K562 (cell line): ENCODE measurements around the gene TAF4. TPM values are rescaled to one million over a fixed set of nuclear protein-coding genes. Genes with fewer than 3 reads are reported as not detected.

Source experiments
- ATAC-seq: fragments of 200-7000 bp; cut with Tn5 transposase; 3 replicates; pipeline ENCODE4 v1.9.1; 2020; ENCODE audit warnings: moderate library complexity
- BruUV-seq: library from RNA; stranded (reverse); fragments of 400-500 nt; replicated peaks from 2 replicates; lab custom pipeline; 2021; lab: Mats Ljungman, UMichigan
- CTCF ChIA-PET: fragments of 300-600 bp; formaldehyde crosslinking; extraction: SDS; loops from one replicate; lab custom pipeline; 2021; ENCODE audit warnings: low intra/inter-chr PET ratio; lab: Yijun Ruan, JAX
- POLR2A ChIA-PET: fragments of 300-600, 350-650 bp; sonication (Branson Sonifier 250); formaldehyde crosslinking; extraction: SDS; loops from one replicate; lab custom pipeline; 2021; ENCODE audit warnings: antibody characterized with exemption, inconsistent platforms; lab: Yijun Ruan, JAX
- DNase-seq, 4 experiments: peaks; one replicate each; pipeline versions ENCODE4 v3.0.0 to v3.0.0-alpha.2; 2011 to 2018; ENCODE audit warnings: low spot score in 3 of 4, mixed read lengths in 3 of 4; ENCODE audit errors: extremely low read depth in 1 of 4
- FAIRE-seq: peaks from 2 replicates; lab custom pipeline; 2011; peaks lifted over from hg19 to GRCh38; lab: Jason Lieb, UNC
- H2AFZ ChIP-seq: 2 replicates; pipeline ENCODE4 v1.6.0; 2011; ENCODE audit warnings: low read depth, low read length, control low read depth, inconsistent platforms
- H3K27ac ChIP-seq: fragments of 200-600 bp; 3 replicates; pipeline ENCODE4 v1.8.0; 2011; ENCODE audit warnings: low read depth, mild to moderate bottlenecking, control low read depth, inconsistent platforms, low read length, moderate library complexity, mixed read lengths; ENCODE audit errors: extremely low read depth
- H3K27me3 ChIP-seq, 2 experiments: fragments of 300-600 bp in 1 of 2; 2 replicates in 1 of 2; 3 replicates in 1 of 2; pipeline versions ENCODE4 v1.6.0 to v1.8.0; 2011; ENCODE audit warnings: inconsistent platforms in 2 of 2, low read length in 2 of 2, mild to moderate bottlenecking in 1 of 2, mixed read lengths in 1 of 2, moderate library complexity in 1 of 2; ENCODE audit not compliant: control insufficient read depth in 2 of 2, insufficient read depth in 2 of 2
- H3K36me3 ChIP-seq: fragments of 300-600 bp; 3 replicates; pipeline ENCODE4 v1.8.0; 2011; ENCODE audit warnings: mild to moderate bottlenecking, low read length, inconsistent platforms; ENCODE audit not compliant: control insufficient read depth, insufficient read depth
- H3K4me1 ChIP-seq, 2 experiments: fragments of 200-600 bp in 1 of 2; replicated peaks in 1 of 2; 2 replicates in 1 of 2; 3 replicates in 1 of 2; pipeline versions ENCODE4 v1.5.1 to v1.8.0; 2011; ENCODE audit warnings: inconsistent platforms in 2 of 2, low read length in 2 of 2, mild to moderate bottlenecking in 1 of 2, mixed read lengths in 1 of 2, moderate library complexity in 1 of 2; ENCODE audit not compliant: control insufficient read depth in 2 of 2, insufficient read depth in 2 of 2
- H3K4me2 ChIP-seq: 2 replicates; pipeline ENCODE4 v1.6.1; 2011; ENCODE audit warnings: low read length, control low read depth, inconsistent platforms, mixed read lengths; ENCODE audit not compliant: insufficient read depth
- H3K4me3 ChIP-seq: fragments of 200-600 bp; sonication (generic), shearing (Covaris generic); 2 replicates; pipeline ENCODE4 v1.5.1; 2016; ENCODE audit warnings: control low read depth, inconsistent platforms
- H3K79me2 ChIP-seq: fragments of 200-600 bp; 3 replicates; pipeline ENCODE4 v1.8.0; 2011; ENCODE audit warnings: low read length, inconsistent platforms; ENCODE audit not compliant: control insufficient read depth, insufficient read depth
- H3K9ac ChIP-seq, 2 experiments: 2 replicates each; pipeline versions ENCODE4 v1.6.0 to v1.6.1; 2011; ENCODE audit warnings: low read depth in 2 of 2, low read length in 2 of 2, control low read depth in 1 of 2, inconsistent platforms in 1 of 2, mild to moderate bottlenecking in 1 of 2, mixed read lengths in 1 of 2; ENCODE audit not compliant: insufficient read depth in 1 of 2
- H3K9me1 ChIP-seq: one replicate; pipeline ENCODE4 v1.6.0; 2011; ENCODE audit warnings: inconsistent platforms, mild to moderate bottlenecking, low read length, moderate library complexity; ENCODE audit not compliant: control insufficient read depth, insufficient read depth
- H3K9me3 ChIP-seq: replicated peaks from 2 replicates; pipeline ENCODE4 v1.5.1; 2011; ENCODE audit warnings: low read depth, low read length, inconsistent platforms; ENCODE audit not compliant: control insufficient read depth, insufficient read depth
- H4K20me1 ChIP-seq: replicated peaks from 2 replicates; pipeline ENCODE4 v1.6.1; 2011; ENCODE audit warnings: low read length, inconsistent platforms, mixed read lengths; ENCODE audit not compliant: control insufficient read depth, insufficient read depth
- EGR1 ChIP-seq: fragments of 450-650 bp; conservative IDR thresholded peaks from 2 replicates; pipeline ENCODE4 v1.6.1; 2017; ENCODE audit warnings: mild to moderate bottlenecking
- HMGN3 ChIP-seq: IDR thresholded peaks from 2 replicates; pipeline ENCODE4 v1.6.1; 2011; ENCODE audit warnings: borderline replicate concordance, low read depth, mild to moderate bottlenecking, mixed read lengths, low read length; ENCODE audit not compliant: insufficient read length; ENCODE audit errors: extremely low read depth
- NRF1 ChIP-seq, 2 experiments: fragments of 450-650 bp; IDR thresholded peaks in 1 of 2; conservative IDR thresholded peaks in 1 of 2; 2 replicates each; pipeline ENCODE4 v1.6.1; 2014; ENCODE audit warnings: mild to moderate bottlenecking in 2 of 2
- SMAD4 ChIP-seq: fragments of 250-450 bp; sonication (Bioruptor Pico); conservative IDR thresholded peaks from 2 replicates; pipeline ENCODE4 v1.8.0; 2021; ENCODE audit warnings: inconsistent platforms, mild to moderate bottlenecking, moderate library complexity
- ZNF174 ChIP-seq: fragments of 250-450 bp; sonication (Bioruptor Pico); IDR thresholded peaks from 2 replicates; pipeline ENCODE4 v1.4.0; 2020; ENCODE audit warnings: mild to moderate bottlenecking
- WGBS: fragments of 100-300 bp; shearing (Covaris generic); methylation state at CpG from one replicate; pipeline ENCODE4 v1.1.6; 2016; ENCODE audit warnings: low coverage, mixed read lengths; ENCODE audit not compliant: insufficient coverage; ENCODE audit errors: missing lambda C conversion rate; 5-methylcytosine and 5-hydroxymethylcytosine counted together
- in situ Hi-C: fragments of 300-500 bp; cut with MboI; formaldehyde crosslinking; loops from 4 replicates; pipeline ENCODE4 v1.15.0; 2018; ENCODE audit warnings: inconsistent platforms, mixed read lengths
- intact Hi-C: fragments of 100-400 bp; cut with micrococcal nuclease; formaldehyde crosslinking; loops from 2 replicates; pipeline ENCODE4 v1.14.2; 2022
- polyA plus RNA-seq, 8 experiments: library from polyadenylated mRNA; depleted of rRNA in 4 of 8; stranded (reverse) in 5 of 8; unstranded in 3 of 8; fragments of >200 nt; fragmentation: Nextera tagmentation in 2 of 8; fragmentation: Illumina TruSeq in 1 of 8; extraction: Ambion mirVana in 2 of 8; extraction: Trizol in 1 of 8; gene quantifications; 2 replicates each; pipeline versions ENCODE4 v1.2.1 to v1.2.3, GENCODE V29; 2011 to 2014; ENCODE audit warnings: inconsistent platforms in 1 of 8, missing spikeins in 1 of 8
- total RNA-seq, 7 experiments: library from RNA; depleted of rRNA in 6 of 7; stranded (reverse); fragments of >200 nt in 6 of 7; fragmentation: Illumina TruSeq in 2 of 7; extraction: Trizol in 2 of 7; gene quantifications; 2 replicates each; pipeline versions ENCODE4 v1.2.1 to v1.2.3, GENCODE V29; 2011 to 2021; ENCODE audit warnings: low replicate concordance in 1 of 7
- TF ChIP-seq, protein P1 (sequence below), 2 experiments: IDR thresholded peaks; 2 replicates each; pipeline ENCODE4 v1.6.1; 2012; ENCODE audit warnings: improper control_type of control experiment in 2 of 2, low read depth in 2 of 2, low read length in 2 of 2, borderline replicate concordance in 1 of 2
- TF ChIP-seq, protein P2 (sequence below): fragments of 250-450 bp; sonication (Bioruptor Pico); IDR thresholded peaks from 2 replicates; pipeline ENCODE4 v1.4.0; 2020; ENCODE audit warnings: mild to moderate bottlenecking, moderate library complexity
- TF ChIP-seq, protein P3 (sequence below): sonication (generic); formaldehyde crosslinking; IDR thresholded peaks from 2 replicates; pipeline ENCODE4 v1.8.1; 2023; ENCODE audit warnings: mild to moderate bottlenecking, missing genetic modification reagents
- TF ChIP-seq, protein P4 (sequence below), 2 experiments: IDR thresholded peaks; 2 replicates each; pipeline ENCODE4 v1.6.1; 2011; ENCODE audit warnings: borderline replicate concordance in 1 of 2, control low read depth in 1 of 2, low read depth in 1 of 2, low read length in 1 of 2, mild to moderate bottlenecking in 1 of 2, mixed read lengths in 1 of 2, moderate library complexity in 1 of 2; ENCODE audit not compliant: insufficient read depth in 1 of 2, insufficient read length in 1 of 2, poor library complexity in 1 of 2, severe bottlenecking in 1 of 2; ENCODE audit errors: extremely low read depth in 1 of 2

TAF4 gene
- total and polyA plus RNA-seq, 9 of the 15 experiments (the other 6 are each of a cell fraction or from before 2014, with no cell fraction given): 0.44 to 28.3 (median 5.6) TPM

DNA sequence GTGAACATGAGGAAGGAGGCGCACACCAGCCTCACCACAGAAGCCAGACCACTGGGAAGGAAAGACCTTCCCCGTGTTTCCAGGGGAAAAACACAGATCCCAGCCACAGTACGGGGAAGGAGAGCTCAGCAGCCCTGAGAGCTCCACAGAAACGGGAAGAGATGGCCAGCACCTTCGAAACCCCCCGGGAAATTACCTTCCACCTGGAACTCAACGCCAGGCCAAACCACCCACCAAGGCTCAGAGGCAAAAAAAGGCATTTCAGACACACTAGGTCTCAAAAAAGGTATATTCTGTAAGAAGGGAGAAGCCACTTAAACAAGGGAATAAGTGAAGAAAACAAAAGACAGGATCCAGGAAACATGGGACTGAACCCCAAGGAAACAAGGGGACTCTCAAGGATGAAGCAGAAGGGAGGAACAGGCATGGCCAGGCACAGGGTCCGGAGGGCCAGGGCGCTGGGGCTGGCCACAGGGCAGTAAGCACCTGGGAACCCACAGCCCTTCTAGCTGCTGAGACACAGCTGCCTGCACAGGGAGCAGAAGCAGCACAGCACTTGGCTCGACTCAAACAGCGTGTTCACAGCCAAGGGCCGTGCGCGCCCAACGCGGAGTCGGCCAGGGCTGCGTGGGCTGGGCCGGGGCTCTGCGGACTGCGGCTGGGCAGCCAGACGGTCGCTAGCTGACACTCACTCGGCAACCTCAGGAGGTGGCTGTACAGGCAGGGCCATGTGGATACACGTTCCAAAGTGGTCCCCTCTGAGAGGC lies 44.6 kb downstream of the TAF4 start:
- no peak for FAIRE-seq
- WGBS: 59% methylated on average over 25 of the region's 25 CpGs
- CTCF ChIA-PET: no interaction called here
- DNase-seq: peak in 3 of 4 experiments; percentile 40 to 47 (median 44)
- Histone ChIP-seq H3K9me1 (no peaks in the 10 kb centered on the region), H3K4me3 (no peak overlapping the region), H3K27me3 (no peaks in the 10 kb centered on the region), H2AFZ (no peak overlapping the region), H3K4me1 (peaks cover 9 to 42% of the 10 kb centered on the region in 2 experiments), H4K20me1 (peaks cover 11% of the 10 kb centered on the region; the same call in 1 of the 2 replicates), H3K27ac (no peak overlapping the region), H3K9ac (peak overlapping the region in 1 of 2 experiments; percentile 80; a peak in 2 of 4 replicates), H3K79me2 (peaks cover 87% of the 10 kb centered on the region), H3K4me2 (no peak overlapping the region), H3K9me3 (no peaks in the 10 kb centered on the region), H3K36me3 (peaks cover under 1% of the 10 kb centered on the region; the same call in 1 of the 3 replicates)
- BruUV-seq: no TSS peak
- intact Hi-C loops (no loop called here), in situ Hi-C loops (loop anchor here (5.0 kb wide), 1 partner anchor 116 kb away; no protein-coding TSS in a partner anchor)
- POLR2A ChIA-PET: interaction anchor here (0.7 kb wide), 1 partner anchor 150 kb away, joined by 3 read pairs; no protein-coding TSS in a partner anchor
- peak; percentile 72 for ATAC-seq
- TF ChIP-seq NRF1 (conservative IDR thresholded peaks at IDR 0.05 in 1 of 2, IDR thresholded peaks at IDR 0.05 in 1 of 2) (peak in 1 of 2 experiments; percentile 56; a peak in 3 of 4 replicates), SMAD4 (0 out of 2 replicates have a peak, but pooled peaks have one; percentile 33), ZNF174 (CRISPR knock-in tag) (no peak), HMGN3 (peak; percentile 42), EGR1 (peak; percentile 56)
- TF ChIP-seq, protein P1, sequence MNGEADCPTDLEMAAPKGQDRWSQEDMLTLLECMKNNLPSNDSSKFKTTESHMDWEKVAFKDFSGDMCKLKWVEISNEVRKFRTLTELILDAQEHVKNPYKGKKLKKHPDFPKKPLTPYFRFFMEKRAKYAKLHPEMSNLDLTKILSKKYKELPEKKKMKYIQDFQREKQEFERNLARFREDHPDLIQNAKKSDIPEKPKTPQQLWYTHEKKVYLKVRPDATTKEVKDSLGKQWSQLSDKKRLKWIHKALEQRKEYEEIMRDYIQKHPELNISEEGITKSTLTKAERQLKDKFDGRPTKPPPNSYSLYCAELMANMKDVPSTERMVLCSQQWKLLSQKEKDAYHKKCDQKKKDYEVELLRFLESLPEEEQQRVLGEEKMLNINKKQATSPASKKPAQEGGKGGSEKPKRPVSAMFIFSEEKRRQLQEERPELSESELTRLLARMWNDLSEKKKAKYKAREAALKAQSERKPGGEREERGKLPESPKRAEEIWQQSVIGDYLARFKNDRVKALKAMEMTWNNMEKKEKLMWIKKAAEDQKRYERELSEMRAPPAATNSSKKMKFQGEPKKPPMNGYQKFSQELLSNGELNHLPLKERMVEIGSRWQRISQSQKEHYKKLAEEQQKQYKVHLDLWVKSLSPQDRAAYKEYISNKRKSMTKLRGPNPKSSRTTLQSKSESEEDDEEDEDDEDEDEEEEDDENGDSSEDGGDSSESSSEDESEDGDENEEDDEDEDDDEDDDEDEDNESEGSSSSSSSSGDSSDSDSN (IDR thresholded peaks at IDR 0.05; ENCODE audit: borderline replicate concordance in 1 of 2, low read depth in 2 of 2, low read length in 2 of 2): peak; percentile 34 to 82; a peak in 2 of 4 replicates
- TF ChIP-seq, protein P2, sequence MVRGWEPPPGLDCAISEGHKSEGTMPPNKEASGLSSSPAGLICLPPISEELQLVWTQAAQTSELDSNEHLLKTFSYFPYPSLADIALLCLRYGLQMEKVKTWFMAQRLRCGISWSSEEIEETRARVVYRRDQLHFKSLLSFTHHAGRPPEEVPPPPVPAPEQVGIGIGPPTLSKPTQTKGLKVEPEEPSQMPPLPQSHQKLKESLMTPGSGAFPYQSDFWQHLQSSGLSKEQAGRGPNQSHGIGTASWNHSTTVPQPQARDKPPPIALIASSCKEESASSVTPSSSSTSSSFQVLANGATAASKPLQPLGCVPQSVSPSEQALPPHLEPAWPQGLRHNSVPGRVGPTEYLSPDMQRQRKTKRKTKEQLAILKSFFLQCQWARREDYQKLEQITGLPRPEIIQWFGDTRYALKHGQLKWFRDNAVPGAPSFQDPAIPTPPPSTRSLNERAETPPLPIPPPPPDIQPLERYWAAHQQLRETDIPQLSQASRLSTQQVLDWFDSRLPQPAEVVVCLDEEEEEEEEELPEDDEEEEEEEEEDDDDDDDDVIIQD (CRISPR knock-in tag): no peak
- TF ChIP-seq, protein P3, sequence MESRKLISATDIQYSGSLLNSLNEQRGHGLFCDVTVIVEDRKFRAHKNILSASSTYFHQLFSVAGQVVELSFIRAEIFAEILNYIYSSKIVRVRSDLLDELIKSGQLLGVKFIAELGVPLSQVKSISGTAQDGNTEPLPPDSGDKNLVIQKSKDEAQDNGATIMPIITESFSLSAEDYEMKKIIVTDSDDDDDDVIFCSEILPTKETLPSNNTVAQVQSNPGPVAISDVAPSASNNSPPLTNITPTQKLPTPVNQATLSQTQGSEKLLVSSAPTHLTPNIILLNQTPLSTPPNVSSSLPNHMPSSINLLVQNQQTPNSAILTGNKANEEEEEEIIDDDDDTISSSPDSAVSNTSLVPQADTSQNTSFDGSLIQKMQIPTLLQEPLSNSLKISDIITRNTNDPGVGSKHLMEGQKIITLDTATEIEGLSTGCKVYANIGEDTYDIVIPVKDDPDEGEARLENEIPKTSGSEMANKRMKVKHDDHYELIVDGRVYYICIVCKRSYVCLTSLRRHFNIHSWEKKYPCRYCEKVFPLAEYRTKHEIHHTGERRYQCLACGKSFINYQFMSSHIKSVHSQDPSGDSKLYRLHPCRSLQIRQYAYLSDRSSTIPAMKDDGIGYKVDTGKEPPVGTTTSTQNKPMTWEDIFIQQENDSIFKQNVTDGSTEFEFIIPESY (CRISPR knock-in tag): peak; percentile 97
- TF ChIP-seq, protein P4, sequence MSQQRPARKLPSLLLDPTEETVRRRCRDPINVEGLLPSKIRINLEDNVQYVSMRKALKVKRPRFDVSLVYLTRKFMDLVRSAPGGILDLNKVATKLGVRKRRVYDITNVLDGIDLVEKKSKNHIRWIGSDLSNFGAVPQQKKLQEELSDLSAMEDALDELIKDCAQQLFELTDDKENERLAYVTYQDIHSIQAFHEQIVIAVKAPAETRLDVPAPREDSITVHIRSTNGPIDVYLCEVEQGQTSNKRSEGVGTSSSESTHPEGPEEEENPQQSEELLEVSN (IDR thresholded peaks at IDR 0.05; ENCODE audit: borderline replicate concordance in 1 of 2, extremely low read depth in 1 of 2, insufficient read depth in 1 of 2, insufficient read length in 1 of 2, low read depth in 1 of 2, low read length in 1 of 2, poor library complexity in 1 of 2, severe bottlenecking in 1 of 2): peak in 1 of 2 experiments; percentile 26
